ENCODE data around the gene KCNMA1.

DNA sequence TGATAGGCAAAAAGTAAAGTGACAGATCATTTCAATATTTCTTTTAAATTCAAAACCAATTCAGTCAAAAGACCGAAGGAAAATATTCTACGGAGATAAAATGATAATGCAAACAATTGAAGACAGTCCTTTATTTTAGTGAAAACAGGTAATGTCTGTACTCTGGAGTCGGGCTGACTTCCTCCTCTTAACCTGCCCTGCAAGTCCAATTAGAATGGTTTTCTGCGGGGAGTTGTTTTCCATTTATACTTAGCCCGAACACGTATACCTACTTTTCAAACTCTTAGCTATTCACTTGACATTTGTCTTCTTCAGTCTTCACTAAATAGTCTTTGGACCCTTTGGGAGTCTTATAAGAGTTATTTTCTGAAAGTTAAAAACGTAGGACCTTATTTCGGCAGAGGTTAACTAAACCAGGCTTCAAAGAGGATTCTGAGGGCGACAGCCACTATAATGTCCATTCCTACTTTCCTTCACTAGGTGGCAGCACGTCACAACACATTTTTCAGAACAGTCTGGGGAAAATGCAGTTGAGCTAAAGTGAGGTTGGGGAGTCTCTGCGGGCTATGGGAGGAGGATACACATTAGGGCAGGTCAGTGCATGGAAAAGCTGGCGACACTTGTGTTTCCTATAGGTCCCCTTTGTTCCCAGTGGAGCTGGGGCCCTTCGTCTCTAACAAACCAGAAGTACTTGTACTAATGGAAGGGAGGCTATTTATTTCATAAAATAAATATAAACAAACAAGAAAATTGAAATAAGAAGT is 472.0 kb downstream of the KCNMA1 start:
- TF ChIP-seq, protein P1, sequence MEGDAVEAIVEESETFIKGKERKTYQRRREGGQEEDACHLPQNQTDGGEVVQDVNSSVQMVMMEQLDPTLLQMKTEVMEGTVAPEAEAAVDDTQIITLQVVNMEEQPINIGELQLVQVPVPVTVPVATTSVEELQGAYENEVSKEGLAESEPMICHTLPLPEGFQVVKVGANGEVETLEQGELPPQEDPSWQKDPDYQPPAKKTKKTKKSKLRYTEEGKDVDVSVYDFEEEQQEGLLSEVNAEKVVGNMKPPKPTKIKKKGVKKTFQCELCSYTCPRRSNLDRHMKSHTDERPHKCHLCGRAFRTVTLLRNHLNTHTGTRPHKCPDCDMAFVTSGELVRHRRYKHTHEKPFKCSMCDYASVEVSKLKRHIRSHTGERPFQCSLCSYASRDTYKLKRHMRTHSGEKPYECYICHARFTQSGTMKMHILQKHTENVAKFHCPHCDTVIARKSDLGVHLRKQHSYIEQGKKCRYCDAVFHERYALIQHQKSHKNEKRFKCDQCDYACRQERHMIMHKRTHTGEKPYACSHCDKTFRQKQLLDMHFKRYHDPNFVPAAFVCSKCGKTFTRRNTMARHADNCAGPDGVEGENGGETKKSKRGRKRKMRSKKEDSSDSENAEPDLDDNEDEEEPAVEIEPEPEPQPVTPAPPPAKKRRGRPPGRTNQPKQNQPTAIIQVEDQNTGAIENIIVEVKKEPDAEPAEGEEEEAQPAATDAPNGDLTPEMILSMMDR (conservative IDR thresholded peaks at IDR 0.05) = peak; percentile 96
- TF ChIP-seq EZH2 (IDR thresholded peaks at IDR 0.05; ENCODE audit: low read depth) = no peak

Measured in PC-9 (cell line).